Activated T-helper 1 cell treated with Interleukin-2 at 50 U/mL for 16 hours (primary cell): Measurements from ENCODE around the gene WNT7B.

Experiments
- DNase-seq: peaks from one replicate; pipeline ENCODE4 v3.0.0-alpha.2; 2020; ENCODE audit warnings: low read depth

The WNT7B gene

GRCh38 chr22:45953178-45953577 is 23.8 kb downstream of the WNT7B start:
- DNase-seq, result no peak

- DNase-seq, result no peak
Observed at GRCh38 chr22:45952553-45952952, 24.4 kb downstream of the WNT7B start.

GRCh38 chr22:45952151-45952550 is 24.8 kb downstream of the WNT7B start:
- DNase-seq, result no peak

GRCh38 chr22:45949891-45950290 is 27.1 kb downstream of the WNT7B start:
- DNase-seq, result no peak

- no peak for DNase-seq
Observed at GRCh38 chr22:45949258-45949870, 27.6 kb downstream of the WNT7B start.

GRCh38 chr22:45948081-45948648 is 28.8 kb downstream of the WNT7B start:
- no peak for DNase-seq

GRCh38 chr22:45946805-45947600 is 30.0 kb downstream of the WNT7B start:
- no peak for DNase-seq

- DNase-seq, result no peak
Observed at GRCh38 chr22:45945621-45946106, 31.3 kb downstream of the WNT7B start.

- no peak for DNase-seq
Observed at GRCh38 chr22:45942787-45943493, 34.0 kb downstream of the WNT7B start.

GRCh38 chr22:45942344-45942743 is 34.6 kb downstream of the WNT7B start:
- no peak for DNase-seq

- no peak for DNase-seq
Observed at GRCh38 chr22:45938913-45939312, 38.0 kb downstream of the WNT7B start.

GRCh38 chr22:45937960-45938359 is 39.0 kb downstream of the WNT7B start:
- no peak for DNase-seq

- no peak for DNase-seq
Observed at GRCh38 chr22:45935573-45935972, 41.4 kb downstream of the WNT7B start.

GRCh38 chr22:45934659-45935341 is 42.2 kb downstream of the WNT7B start:
- no peak for DNase-seq

GRCh38 chr22:45934168-45934564 is 42.8 kb downstream of the WNT7B start:
- no peak for DNase-seq

- DNase-seq, result no peak
Observed at GRCh38 chr22:45933506-45934167, 43.3 kb downstream of the WNT7B start.

GRCh38 chr22:45932071-45932470 is 44.9 kb downstream of the WNT7B start:
- no peak for DNase-seq

- no peak for DNase-seq
Observed at GRCh38 chr22:45931042-45931441, 45.9 kb downstream of the WNT7B start.

- DNase-seq, result no peak
Observed at GRCh38 chr22:45930324-45930723, 46.6 kb downstream of the WNT7B start.

GRCh38 chr22:45929649-45930048 is 47.3 kb downstream of the WNT7B start:
- DNase-seq, result no peak

- DNase-seq, result no peak
Observed at GRCh38 chr22:45928726-45929368, 48.1 kb downstream of the WNT7B start.
